ENCODE measurements around the gene COX6B2. TPM values are rescaled to one million over a fixed set of nuclear protein-coding genes. Genes with fewer than 3 reads are reported as not detected.

COX6B2 gene
- total RNA-seq, 4 donors from 2014 or later = 0.14 to 4.6 TPM; not detected in 2

- H3K27ac ChIP-seq = no peak overlapping the region
- intact Hi-C loops (cut with DNase I; ENCODE audit: low total_unique reads) = no loop called here
- no peaks in the 10 kb centered on the region for H3K36me3 ChIP-seq
- no peak overlapping the region for H3K4me3 ChIP-seq
- no peaks in the 10 kb centered on the region for H3K9me3 ChIP-seq
- no peak for TF ChIP-seq CTCF (IDR thresholded peaks at IDR 0.05)
- TF ChIP-seq POLR2A (IDR thresholded peaks at IDR 0.05) = no peak
- DNase-seq = no peak
- no peaks in the 10 kb centered on the region for H3K4me1 ChIP-seq
- H3K27me3 ChIP-seq = no peaks in the 10 kb centered on the region
These were observed 37.9 kb downstream of the COX6B2 start for GRCh38 chr19:55316646-55317045.

GRCh38 chr19:55315956-55316525, 38.5 kb downstream of the COX6B2 start:
- H3K36me3 ChIP-seq = no peaks in the 10 kb centered on the region
- no peaks in the 10 kb centered on the region for H3K4me1 ChIP-seq
- no peak overlapping the region for H3K27ac ChIP-seq
- H3K27me3 ChIP-seq = no peaks in the 10 kb centered on the region
- H3K4me3 ChIP-seq = no peak overlapping the region
- no peak for DNase-seq
- TF ChIP-seq CTCF (IDR thresholded peaks at IDR 0.05) (no peak), POLR2A (IDR thresholded peaks at IDR 0.05) (no peak)
- no peaks in the 10 kb centered on the region for H3K9me3 ChIP-seq
- intact Hi-C loops (cut with DNase I; ENCODE audit: low total_unique reads) = no loop called here

DNA sequence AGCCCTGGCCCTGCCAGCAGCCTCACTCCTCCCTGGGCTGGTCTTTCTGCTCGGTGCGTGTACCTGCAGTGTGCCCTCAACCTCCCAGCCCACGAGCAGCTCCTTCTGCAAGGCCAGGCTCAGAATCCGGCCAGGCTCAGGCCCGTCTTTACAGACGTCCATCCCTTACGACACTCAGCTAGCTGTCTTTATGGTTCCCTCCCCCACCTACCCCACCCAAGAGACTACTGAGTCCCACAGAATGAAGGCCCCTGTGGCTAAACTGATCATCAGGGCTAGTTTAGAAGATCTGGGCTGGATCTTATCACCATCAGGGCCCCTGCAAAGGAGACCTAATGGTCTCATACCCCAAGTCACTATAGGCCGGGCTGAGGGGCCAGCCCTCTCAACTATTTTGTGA, 40.1 kb downstream of the COX6B2 start:
- Histone ChIP-seq H3K27me3 (no peaks in the 10 kb centered on the region), H3K36me3 (no peaks in the 10 kb centered on the region), H3K27ac (no peak overlapping the region), H3K4me1 (no peaks in the 10 kb centered on the region), H3K4me3 (no peak overlapping the region), H3K9me3 (no peaks in the 10 kb centered on the region)
- no peak for DNase-seq
- intact Hi-C loops (cut with DNase I; ENCODE audit: low total_unique reads) = no loop called here
- TF ChIP-seq POLR2A (IDR thresholded peaks at IDR 0.05) (no peak), CTCF (IDR thresholded peaks at IDR 0.05) (no peak)

GRCh38 chr19:55312621-55313512, 41.7 kb downstream of the COX6B2 start:
- Histone ChIP-seq H3K27me3 (no peaks in the 10 kb centered on the region), H3K36me3 (no peaks in the 10 kb centered on the region), H3K4me3 (no peak overlapping the region), H3K4me1 (no peaks in the 10 kb centered on the region), H3K27ac (no peak overlapping the region), H3K9me3 (no peaks in the 10 kb centered on the region)
- no peak for DNase-seq
- intact Hi-C loops (cut with DNase I; ENCODE audit: low total_unique reads) = no loop called here
- TF ChIP-seq POLR2A (IDR thresholded peaks at IDR 0.05) (no peak), CTCF (IDR thresholded peaks at IDR 0.05) (no peak)

DNA sequence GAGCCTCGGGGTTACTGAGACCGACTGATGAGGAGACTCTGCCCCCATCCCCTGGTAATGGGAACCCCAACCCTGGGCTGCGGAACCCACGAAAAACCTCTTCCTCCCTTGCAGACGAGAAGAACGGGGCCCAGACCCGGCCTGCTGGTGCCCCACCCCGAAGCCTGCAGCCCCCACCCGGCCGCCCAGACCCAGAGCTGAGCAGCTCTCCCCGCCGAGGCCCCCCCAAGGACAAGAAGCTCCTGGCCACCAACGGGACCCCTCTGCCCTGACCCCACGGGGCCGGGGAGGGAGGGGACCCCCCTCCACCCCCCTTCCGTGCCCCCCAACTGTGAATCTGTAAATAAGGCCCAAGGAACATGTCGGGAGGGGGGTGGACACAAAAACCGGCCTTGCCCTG, 42.7 kb downstream of the COX6B2 start:
- TF ChIP-seq CTCF (IDR thresholded peaks at IDR 0.05) (no peak), POLR2A (IDR thresholded peaks at IDR 0.05) (no peak)
- no peaks in the 10 kb centered on the region for H3K9me3 ChIP-seq
- no peaks in the 10 kb centered on the region for H3K36me3 ChIP-seq
- no peak overlapping the region for H3K4me3 ChIP-seq
- no peak overlapping the region for H3K27ac ChIP-seq
- no peak for DNase-seq
- no peaks in the 10 kb centered on the region for H3K27me3 ChIP-seq
- intact Hi-C loops (cut with DNase I; ENCODE audit: low total_unique reads) = no loop called here
- H3K4me1 ChIP-seq = no peaks in the 10 kb centered on the region

Data from uterus (tissue), 4 donors.